ENCODE data around the gene CDON.

GRCh38 chr11:125987066-125987641, 75.5 kb downstream of the CDON start:
- TF ChIP-seq CTCF (conservative IDR thresholded peaks at IDR 0.05 in 1 of 2, IDR thresholded peaks at IDR 0.05 in 1 of 2; ENCODE audit: low read depth in 1 of 2, low read length in 2 of 2) (no peak), EZH2 (IDR thresholded peaks at IDR 0.05; ENCODE audit: low read length, missing control alignments) (no peak)
